A172 (cell line): ENCODE results near the gene DIO2. TPM values are rescaled to one million over a fixed set of nuclear protein-coding genes. Genes with fewer than 3 reads are reported as not detected.

Experiments
- DNase-seq: peaks from one replicate; pipeline ENCODE4 v3.0.0-alpha.2; 2015; ENCODE audit warnings: low spot score
- total RNA-seq: library from RNA; depleted of rRNA; stranded (reverse); fragments of >200 nt; shearing (Covaris generic); gene quantifications from 2 replicates; pipeline ENCODE4 v1.2.3, GENCODE V29; 2014; rRNA removed

DIO2 gene
- total RNA-seq = 22.4 and 40.5 TPM in 2 replicates

DNA sequence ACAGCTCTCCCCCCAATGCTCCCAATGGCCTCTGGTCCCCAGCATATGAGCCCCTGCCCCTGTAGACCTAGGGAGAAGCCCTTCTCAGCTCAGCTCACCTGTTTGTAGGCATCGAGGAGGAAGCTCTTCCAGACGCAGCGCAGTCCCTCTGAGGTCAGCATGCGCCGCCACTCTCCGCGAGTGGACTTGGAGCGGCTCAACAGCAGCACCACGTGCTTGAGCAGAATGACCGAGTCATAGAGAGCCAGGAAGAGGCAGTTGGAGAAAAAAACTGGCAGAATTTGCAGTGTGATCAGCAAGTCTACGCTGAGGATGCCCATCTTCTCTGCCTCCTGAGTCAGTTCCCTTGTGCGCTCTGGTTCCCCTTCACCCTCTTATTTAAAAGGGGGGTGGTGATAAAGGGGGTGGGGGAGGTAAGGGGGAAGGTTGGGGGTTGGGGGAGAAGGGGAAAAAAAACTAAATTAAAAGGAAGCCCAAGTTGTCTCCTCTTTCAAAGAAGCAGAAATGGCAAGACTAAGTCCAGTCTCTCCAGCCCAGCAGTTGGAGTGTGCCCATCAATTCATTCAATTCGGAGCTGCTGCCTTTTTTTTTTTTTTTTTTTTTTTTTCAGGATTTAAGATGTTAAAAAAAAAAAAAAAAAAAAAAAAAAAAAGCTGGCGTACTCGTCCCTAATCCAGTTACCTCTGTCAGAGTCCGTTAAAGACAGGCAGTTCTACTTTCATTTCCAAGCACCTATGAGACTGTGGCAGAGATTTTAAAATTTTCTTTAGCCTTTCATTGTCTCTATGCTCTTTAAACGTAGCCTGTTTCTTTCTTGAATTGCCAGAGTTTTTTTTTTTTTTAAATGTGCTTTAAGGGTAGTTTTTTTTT lies at the start of gene DIO2:
Gene DIO2, minus strand, starts transcription at position 352 of the 870 bp plus-strand sequence. Its CDS starts 32 bp downstream, at position 320.
- peak; percentile 48 for DNase-seq

DNA sequence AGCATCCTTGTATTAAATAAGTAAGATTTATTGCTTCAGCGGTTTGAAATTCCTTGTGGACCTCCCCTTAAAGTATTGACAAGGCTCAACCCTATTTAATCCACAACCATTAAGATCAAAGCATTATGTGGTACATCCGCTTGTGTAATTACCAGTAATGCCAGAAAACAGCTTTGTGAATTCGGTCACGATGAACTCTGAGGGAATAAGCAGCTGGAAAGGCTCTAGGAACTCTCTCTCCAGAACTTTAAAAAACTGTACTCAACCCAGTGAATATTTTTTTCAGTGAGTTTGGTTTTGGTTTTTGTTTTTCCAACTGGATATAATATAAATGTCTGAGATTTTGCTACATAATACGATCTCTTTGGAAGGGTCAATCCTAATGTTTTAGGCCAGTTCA lies 49.3 kb upstream of the DIO2 start:
- no peak for DNase-seq

DNA sequence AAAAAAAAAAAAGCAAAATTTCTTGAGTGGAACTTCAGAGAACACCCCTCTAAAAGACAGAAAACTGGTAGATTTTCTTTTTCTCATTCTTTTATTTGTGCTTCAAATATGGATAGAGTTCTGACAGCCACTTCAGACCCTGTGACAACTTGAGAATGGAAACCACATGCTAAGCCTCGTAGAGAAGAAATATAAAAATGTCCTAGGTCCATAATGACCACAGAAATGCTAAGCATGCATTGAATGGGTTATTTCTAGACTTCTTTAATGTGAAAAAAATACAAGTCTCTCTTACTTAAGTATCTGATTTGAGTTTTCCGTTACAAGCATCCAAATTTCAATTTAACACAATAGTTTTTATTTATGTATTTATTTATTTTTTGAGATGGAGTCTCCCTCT lies 28.3 kb upstream of the DIO2 start:
- no peak for DNase-seq

DNA sequence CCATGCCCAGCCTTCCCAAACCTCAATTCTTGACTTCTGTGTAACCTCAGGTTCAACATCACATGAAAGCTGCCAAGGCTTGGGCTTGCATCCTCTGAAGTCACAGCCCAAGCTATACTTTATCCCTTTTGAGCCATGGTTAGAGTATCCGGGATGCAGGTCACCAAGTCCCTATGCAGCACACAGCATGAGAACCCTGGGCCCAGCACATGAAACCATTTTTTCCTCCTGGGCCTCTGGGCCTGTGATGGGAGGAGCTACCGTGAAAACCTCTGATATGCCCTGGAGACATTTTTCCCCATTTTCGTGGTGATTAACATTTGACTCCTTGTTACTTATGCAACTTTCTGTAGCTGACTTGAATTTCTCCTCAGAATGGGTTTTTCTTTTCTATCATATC lies 25.8 kb upstream of the DIO2 start:
- no peak for DNase-seq

DNA sequence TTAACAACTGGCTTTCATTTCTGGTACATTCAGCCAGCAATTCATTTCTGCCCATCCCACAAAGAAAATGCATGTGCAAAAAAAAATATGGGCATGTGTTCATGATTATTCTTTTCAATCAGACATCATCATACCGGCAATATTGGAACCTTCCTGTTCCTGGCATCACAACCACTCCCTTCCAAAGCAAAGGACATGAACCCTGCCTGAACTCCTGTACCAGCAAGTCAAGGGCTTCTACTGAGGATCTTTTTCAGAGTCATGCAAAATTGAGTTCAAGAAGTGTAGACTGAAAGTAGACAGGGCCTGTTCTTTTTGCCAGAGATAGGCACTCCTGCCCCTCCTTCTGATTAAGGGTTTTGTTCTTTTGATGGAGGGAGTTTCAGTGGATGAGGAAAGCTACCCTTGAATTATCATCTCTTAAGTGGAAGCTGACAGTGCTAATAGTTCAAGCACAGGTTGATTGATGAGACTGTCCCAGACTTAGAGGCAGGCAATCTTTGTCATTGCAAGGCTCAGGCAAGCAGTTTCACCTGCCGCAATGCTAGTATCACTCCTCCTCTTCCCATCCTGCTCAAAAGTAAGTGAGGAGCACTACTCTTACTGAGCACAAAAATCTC lies 22.3 kb upstream of the DIO2 start:
- no peak for DNase-seq

DNA sequence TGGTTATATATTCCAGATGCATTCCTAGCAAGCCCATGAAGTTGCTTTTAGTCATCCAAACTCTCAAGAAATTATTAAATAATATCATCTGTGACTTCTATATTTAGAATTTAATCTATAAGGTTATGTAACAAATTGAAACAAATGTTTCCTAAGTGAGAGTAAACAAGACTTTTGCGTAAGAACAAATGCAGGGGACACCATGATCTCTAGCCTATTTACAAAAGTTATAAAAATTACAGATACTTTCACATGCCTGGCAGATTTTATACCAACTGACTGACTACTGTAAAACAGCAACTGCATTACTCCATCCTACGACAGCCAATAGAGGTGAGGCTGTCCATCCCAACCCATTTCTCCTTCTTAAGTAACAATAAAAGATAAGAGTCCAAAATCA lies 20.4 kb upstream of the DIO2 start:
- DNase-seq = no peak

DNA sequence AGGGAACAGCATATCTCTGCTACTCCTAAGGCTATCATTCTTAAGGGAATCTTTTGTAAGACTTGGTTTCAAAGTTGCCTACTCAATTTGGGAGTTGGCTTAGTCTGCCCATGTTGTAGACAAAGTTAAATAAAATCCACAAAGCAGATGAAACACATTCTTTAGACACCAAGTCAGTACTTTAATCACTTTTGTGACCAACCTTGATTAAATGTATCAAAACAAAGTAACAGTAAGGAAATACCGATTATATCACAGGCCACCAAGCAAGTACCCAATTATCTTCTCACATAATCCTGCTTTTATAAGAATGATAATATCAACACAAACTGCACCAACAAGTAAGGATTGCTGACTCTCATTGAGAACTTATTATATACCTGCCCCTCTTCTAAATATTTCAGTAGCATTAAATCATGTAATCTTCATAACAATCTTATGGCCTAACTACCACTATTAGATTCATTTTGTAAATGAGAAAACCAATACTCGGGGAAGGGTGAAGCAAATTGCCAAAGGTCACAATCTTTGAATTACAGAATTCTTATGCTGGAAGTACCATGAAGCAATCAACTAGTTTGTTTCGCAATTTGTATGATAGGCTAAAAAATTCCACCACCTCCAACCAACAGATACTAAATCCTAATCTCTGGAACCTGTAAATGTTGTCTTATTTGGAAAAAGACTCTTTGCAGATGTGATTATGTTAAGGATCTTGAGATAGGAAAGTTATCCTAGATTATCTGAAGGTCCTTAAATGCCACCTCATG lies 12.6 kb upstream of the DIO2 start:
- DNase-seq = no peak

DNA sequence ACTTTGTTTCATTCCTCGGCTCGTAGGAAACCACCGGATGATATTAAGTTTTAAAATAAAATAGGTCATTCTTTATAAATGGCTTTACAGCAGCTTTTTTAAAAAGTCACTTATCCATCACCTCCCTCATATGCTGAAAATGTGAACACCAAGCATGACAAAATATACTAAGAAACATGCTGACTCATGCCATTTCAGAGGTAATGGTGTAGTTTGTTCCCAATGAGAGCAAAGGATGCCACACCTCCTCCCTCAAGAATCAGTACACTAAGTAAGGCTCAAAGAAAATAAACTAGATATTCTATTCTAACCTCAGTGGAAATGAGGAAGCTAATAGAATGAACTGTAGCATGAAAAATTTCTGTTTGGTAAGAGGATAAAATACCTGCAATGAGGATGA lies 5.5 kb upstream of the DIO2 start:
- no peak for DNase-seq

DNA sequence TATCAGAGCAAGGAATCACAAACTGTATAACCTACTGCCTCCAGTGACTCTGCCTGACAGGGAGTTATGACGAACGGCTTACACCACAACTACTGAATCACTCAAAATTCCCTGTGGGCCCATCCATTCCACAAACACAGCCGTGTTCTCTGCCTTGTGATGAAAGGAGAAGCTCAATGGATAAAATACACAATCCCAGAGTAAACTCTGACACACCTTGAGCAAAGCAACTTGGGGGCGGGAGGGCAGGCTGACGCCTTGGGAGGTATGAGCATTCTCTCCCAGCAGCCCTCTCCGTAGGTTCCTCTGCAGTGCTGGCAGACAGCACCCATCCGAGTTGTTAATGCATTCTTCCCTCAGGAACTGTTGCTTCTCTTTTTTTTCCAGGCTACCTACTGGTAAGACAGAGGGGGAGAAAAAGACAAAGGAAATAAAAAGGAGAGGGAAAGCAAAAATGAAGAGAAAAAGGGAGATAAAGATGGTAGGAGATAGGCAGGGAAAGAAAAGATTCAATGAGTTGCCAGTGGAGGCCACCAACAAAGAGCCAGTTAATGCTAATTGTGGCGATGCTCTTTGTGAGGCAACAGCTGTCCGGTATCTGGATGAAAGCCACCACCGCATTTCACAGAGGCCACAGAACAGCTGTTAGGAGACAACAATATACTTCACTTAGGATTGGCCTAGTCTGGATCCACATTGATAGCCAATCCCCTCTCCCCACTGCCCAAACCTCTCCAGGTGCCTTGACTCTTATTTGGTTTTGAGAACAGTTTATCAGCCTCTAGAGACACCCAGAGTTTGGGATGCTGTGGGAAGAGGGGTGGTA lies 4.7 kb upstream of the DIO2 start:
- no peak for DNase-seq

DNA sequence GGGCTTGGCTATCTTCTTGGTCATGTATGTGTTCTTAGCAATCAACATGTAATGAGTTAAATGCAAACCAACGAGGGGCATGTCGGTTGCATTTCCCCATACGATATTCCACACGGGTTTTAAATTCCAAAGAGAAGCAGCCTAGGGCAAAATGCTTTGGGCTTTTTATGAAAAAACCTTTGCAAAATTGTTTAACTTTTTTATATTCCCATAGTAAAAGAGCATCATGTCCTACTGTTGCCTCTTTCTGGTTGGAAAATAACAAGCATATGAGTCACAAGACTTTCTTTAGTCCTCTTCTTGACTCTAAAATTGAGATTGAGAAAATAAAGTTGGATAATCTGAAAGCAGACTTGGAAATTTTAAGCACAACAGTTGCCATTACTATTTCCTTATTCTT lies 3.8 kb upstream of the DIO2 start:
- DNase-seq = no peak

DNA sequence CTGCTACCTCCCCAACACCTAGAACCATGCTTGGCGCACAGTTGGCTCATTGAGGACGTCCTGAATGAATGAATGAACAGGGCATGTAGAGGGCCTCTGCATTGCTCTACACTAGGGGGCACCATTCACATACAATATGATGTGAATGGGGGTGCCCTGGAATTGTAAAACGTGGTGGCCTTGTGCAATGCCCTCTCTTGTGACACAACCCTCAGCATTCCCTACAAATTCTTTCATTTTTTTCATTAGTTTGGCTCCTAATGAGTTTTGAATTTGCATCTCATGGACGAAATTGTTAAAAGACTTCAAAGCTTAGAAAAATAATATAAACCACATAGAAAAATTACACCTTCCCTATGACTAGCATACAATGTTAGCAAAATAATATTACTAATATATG lies 2.3 kb upstream of the DIO2 start:
- DNase-seq = peak; percentile 45

DNA sequence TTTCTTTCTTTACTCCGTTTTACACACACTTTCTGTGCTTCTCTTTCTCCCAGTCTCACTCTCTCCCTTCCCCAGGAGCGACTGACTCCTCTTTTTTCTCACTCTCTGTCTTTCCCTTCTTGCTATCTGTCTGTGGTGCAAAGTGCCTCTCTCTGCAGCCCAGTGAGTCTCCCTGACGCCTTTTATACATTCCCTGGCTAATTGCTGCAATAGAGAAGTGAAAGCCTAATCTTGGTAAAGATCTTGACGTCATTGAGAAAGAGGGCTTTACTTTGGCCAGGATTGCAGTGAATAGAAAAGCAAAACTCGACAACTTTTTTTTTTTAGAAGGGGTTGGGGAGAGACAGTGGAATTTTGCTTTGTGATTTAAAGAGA lies 706 bp upstream of the DIO2 start:
- peak; percentile 35 for DNase-seq

DNA sequence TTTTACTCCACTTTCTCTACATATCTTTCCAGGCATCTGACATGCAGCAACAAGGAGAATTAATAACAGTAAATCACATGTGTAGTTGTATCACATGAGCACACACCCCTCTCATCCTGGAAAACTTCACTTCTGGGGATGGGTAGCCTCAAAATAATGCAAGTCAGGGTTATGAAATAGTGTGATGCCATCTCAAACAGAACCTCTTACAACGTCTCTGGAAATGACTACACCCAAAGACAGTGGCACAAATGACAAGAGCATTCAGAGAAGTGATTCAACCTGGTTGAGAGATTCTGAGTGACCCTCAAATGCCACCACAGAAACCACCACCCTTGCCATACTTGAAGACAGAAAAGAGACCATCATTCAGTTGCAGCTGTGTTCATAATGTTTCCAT lies 2.8 kb downstream of the DIO2 start:
- DNase-seq = no peak

DNA sequence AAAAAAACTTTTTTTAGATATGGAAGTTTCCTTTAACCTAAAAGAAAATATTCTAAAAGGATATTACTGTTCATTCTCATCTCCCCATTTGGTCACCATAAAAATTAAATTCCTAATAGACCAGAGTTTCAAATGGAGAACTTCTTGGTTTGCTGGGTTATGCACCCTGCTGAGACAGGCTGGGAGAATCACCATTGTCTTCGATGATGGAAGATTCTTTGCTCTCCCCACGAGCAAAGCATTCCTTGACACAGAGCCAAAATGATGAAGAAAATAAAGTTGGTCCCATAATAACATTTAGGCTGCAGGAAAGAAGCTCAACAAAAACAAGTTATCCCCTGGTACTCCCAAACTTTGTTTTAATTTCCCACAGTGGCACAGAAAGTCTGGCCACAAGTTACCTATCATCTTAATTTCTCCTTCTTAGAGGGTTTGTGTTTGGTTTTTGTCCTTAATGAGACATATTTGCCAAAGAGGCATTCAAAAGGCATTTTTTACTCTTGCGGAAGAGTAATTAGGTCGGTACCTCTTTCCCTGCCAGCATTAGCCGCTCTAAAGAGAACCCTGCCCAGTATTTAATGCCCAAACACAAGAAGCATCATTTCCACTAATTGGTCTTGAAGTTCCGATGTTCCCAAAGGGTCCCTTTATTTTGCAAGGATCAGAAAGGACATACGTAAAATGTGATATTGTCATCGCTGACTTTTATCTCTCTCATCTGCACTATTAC lies 4.8 kb downstream of the DIO2 start:
- DNase-seq = no peak

DNA sequence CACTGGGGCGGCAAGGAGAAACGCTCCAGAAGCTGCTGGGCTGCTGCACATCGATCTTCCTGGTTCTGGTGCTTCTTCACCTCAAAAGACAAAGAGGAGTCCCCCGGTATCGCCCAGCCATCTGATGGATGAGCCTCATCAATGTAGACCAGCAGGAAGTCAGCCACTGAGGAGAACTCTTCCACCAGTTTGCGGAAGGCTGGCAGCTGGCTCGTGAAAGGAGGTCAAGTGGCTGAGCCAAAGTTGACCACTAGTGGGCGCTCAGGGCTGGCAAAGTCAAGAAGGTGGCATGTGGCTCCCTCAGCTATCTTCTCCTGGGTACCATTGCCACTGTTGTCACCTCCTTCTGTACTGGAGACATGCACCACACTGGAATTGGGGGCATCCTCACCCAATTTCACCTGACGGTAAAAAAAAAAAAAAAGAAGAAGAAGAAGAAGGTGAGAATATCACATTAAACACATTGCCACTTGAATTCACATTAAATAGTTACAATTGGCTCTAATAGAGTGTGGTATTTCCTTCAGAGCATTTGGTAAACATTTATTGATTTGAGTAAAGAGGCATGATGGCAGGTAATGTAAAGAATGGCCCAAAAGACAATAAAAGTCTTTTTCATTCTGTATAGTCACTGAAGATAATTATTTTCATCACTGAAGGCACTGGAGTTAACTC lies 8.3 kb downstream of the DIO2 start:
- DNase-seq = no peak

DNA sequence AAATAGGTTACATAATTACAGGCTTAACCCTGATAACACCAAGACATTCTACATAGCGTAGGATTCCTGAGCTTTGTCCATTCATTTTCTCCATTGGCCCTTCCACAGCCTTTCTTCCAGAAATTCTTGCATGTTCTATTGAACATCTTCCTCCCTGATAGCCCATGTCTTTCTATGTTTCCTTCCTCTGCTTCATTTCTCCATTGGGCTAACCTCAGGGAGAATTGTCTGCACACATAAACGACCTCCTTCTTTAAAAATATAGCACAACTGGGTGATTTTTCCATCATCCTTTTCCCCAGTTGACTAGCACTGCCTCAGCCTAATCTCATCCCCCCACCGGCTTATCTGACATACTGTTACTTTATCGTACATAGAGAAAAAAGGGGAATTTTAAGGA lies 11.2 kb downstream of the DIO2 start:
- no peak for DNase-seq

DNA sequence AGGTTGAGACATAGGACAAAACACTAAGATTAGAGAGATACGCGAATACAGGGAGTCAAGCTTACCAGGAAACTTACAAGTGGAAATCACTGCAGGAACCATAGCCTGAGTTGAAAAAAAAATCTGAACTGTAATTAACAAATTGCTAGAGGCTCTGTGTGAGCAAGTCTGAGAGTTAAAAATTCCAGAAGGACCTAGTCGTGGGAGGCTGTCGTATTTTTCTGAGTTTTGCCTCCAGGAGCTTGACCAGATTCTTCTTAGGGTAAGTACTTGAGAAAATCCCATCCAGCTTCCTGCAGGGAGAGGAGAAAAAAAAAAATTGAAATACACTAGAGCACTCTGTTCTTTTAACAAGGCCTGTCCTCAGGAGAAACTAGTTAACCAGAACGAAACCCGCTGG lies 22.7 kb downstream of the DIO2 start:
- no peak for DNase-seq

DNA sequence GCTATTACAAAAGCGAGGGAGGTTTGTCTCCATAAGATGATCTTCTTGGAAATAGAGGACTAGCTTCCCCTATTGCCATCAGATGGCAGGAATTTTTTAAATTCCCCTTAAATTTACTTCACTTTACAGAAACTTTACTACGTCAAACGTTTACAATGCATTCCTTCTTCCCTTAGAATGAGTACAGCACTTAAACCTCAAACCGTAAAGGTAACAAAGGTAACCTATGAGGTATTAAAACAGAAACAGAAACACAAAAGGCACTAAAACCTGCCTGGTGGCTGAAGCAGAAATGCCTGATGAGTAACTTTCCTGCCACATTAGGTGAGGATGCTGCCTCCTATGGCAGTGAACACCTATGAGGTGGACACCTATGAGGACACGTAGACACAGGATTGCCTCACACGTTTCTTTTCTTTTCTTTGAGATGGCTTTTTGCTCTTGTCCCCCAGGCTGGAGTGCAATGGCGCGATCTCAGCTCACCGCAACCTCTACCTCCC lies 25.0 kb downstream of the DIO2 start:
- DNase-seq = no peak

DNA sequence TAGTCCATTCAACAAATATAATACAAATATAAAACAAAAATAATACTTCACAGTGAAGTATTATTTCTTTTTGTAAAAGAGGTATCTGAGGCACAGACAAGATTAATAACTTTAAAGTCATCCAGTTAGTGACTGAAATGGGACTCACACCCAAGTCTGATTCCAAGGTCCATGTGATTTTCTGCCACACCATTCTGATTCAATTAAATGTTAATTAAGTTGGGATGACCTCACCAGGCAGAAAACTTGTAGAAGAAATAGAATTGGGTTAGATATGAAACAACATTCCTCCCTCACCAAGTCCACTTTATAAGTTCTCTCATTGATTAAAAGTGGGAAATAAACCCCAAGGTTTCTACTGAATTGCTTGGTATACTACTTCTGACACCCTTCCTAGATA lies 34.4 kb downstream of the DIO2 start:
- DNase-seq = no peak

DNA sequence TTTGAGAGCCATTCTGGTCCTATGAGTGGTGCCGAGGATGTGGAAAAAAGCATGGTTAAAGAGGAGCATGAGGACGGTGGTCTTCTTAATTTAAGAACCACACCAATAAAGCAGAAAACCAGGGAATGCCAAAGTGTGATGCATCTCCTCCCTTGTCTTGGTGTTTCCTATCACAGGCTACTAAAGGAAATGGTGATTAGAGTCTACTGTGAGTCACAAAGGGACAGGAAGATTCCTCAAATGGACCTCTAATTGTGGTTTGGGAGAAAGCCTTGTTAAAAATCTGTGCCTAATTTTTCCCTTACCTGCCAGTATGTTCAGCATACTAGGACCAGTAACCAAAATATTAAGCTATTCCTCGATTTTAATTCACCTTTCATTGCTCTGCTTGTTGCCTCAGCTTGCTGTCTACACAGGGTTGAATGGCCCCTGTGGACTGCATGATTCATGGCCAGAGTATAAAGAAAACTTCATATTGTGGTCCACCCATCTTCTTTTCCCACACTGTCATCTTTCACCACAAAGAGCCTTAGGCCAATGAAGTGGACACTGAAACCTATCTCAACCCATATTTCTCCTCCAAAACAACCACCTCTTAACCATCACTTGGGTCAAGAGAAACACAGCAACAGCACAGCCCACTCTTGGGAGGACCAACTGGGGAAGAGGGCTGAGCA lies 38.8 kb downstream of the DIO2 start:
- peak; percentile 12 for DNase-seq
